ENCODE data around the gene NUP85. TPM values are rescaled to one million over a fixed set of nuclear protein-coding genes. Genes with fewer than 3 reads are reported as not detected.

Gene NUP85
- total and polyA plus RNA-seq, 4 donors, result 15.2 to 36.3 (median 29.5) TPM

- peaks cover 0 to 7% (median 3%) of the 10 kb centered on the region in 4 donors for H3K4me1 ChIP-seq (ENCODE audit: control insufficient read depth in 4 of 4, insufficient read depth in 4 of 4, low read length in 3 of 4)
- WGBS, result 89% methylated on average over 17 of the region's 17 CpGs
- no peak overlapping the region for H3K9ac ChIP-seq (ENCODE audit: low read depth in 1 of 2, low read length in 2 of 2)
- TF ChIP-seq RXRA (IDR thresholded peaks at IDR 0.05) (no peak), GABPA (IDR thresholded peaks at IDR 0.05 in 1 of 2, conservative IDR thresholded peaks at IDR 0.05 in 1 of 2) (no peak), YY1 (IDR thresholded peaks at IDR 0.05) (no peak), RAD21 (IDR thresholded peaks at IDR 0.05) (no peak), SP1 (IDR thresholded peaks at IDR 0.05) (no peak), JUND (IDR thresholded peaks at IDR 0.05) (no peak), ZBTB33 (IDR thresholded peaks at IDR 0.05) (no peak), HNF4A (conservative IDR thresholded peaks at IDR 0.05) (no peak), REST (IDR thresholded peaks at IDR 0.05) (no peak), ATF3 (IDR thresholded peaks at IDR 0.05) (no peak)
- H3K36me3 ChIP-seq (ENCODE audit: control insufficient read depth in 4 of 4, insufficient read depth in 3 of 4, low read depth in 1 of 4, low read length in 3 of 4), result peaks cover 17 to 75% (median 37%) of the 10 kb centered on the region in 4 donors
- DNase-seq (ENCODE audit: low spot score), result no peak
- no peaks in the 10 kb centered on the region for H3K27me3 ChIP-seq (ENCODE audit: control insufficient read depth in 4 of 4, insufficient read depth in 4 of 4, low read length in 3 of 4)
- no peak overlapping the region for H3K4me3 ChIP-seq (ENCODE audit: low read depth in 1 of 3, low read length in 3 of 3)
- no peaks in the 10 kb centered on the region for H3K9me3 ChIP-seq (ENCODE audit: control insufficient read depth in 4 of 4, low read length in 3 of 4)
- H3K27ac ChIP-seq (ENCODE audit: low read depth in 1 of 2, low read length in 2 of 2), result no peak overlapping the region
Measured at GRCh38 chr17:75242461-75243042, 37.1 kb downstream of the NUP85 start.

GRCh38 chr17:75244133-75244866, 38.8 kb downstream of the NUP85 start:
- peaks cover 12 to 65% (median 36%) of the 10 kb centered on the region in 4 donors for H3K36me3 ChIP-seq (ENCODE audit: control insufficient read depth in 4 of 4, insufficient read depth in 3 of 4, low read depth in 1 of 4, low read length in 3 of 4)
- no peaks in the 10 kb centered on the region for H3K27me3 ChIP-seq (ENCODE audit: control insufficient read depth in 4 of 4, insufficient read depth in 4 of 4, low read length in 3 of 4)
- TF ChIP-seq JUND (IDR thresholded peaks at IDR 0.05) (no peak), GABPA (IDR thresholded peaks at IDR 0.05 in 1 of 2, conservative IDR thresholded peaks at IDR 0.05 in 1 of 2) (no peak), FOXA2 (IDR thresholded peaks at IDR 0.05) (no peak), EGR1 (IDR thresholded peaks at IDR 0.05; ENCODE audit: low read depth in 2 of 2) (no peak)
- DNase-seq (ENCODE audit: low spot score), result no peak
- no peak overlapping the region for H3K4me3 ChIP-seq (ENCODE audit: low read depth in 1 of 3, low read length in 3 of 3)
- H3K4me1 ChIP-seq (ENCODE audit: control insufficient read depth in 4 of 4, insufficient read depth in 4 of 4, low read length in 3 of 4), result no peaks in the 10 kb centered on the region
- no peaks in the 10 kb centered on the region for H3K9me3 ChIP-seq (ENCODE audit: control insufficient read depth in 4 of 4, low read length in 3 of 4)
- 80% methylated on average over 22 of the region's 22 CpGs for WGBS
- no peak overlapping the region for H3K9ac ChIP-seq (ENCODE audit: low read depth in 1 of 2, low read length in 2 of 2)
- no peak overlapping the region for H3K27ac ChIP-seq (ENCODE audit: low read depth in 1 of 2, low read length in 2 of 2)

All from liver (tissue), 9 donors.